DMS79 treated with DMSO at 0.1 percent for 48 hours (cell line): ENCODE results near the gene FAM47E.

Experiments used
- DNase-seq: peaks from one replicate; lab custom pipeline; 2025; lab: John Stamatoyannopoulos, UW

The FAM47E gene

GRCh38 chr4:76251441-76252270 is at the start of gene FAM47E:
Gene FAM47E, plus strand, starts transcription at chr4:76251721. Its CDS starts 26 bp downstream, at chr4:76251747.
- peak; percentile 51 for DNase-seq

- DNase-seq = no peak
Observed at GRCh38 chr4:76203541-76203940, 48.0 kb upstream of the FAM47E start.

- DNase-seq = no peak
Observed at GRCh38 chr4:76204936-76205335, 46.6 kb upstream of the FAM47E start.

GRCh38 chr4:76205476-76205875 is 46.0 kb upstream of the FAM47E start:
- no peak for DNase-seq

GRCh38 chr4:76206222-76206942 is 45.1 kb upstream of the FAM47E start:
- no peak for DNase-seq

- DNase-seq = no peak
Observed at GRCh38 chr4:76207549-76207948, 44.0 kb upstream of the FAM47E start.

GRCh38 chr4:76208005-76208765 is 43.3 kb upstream of the FAM47E start:
- peak; percentile 36 for DNase-seq

GRCh38 chr4:76209881-76210280 is 41.6 kb upstream of the FAM47E start:
- no peak for DNase-seq

- no peak for DNase-seq
Observed at GRCh38 chr4:76210452-76210851, 41.1 kb upstream of the FAM47E start.

- DNase-seq = peak; percentile 21
Observed at GRCh38 chr4:76211769-76212708, 39.5 kb upstream of the FAM47E start.

- DNase-seq = peak; percentile 44
Observed at GRCh38 chr4:76212851-76213414, 38.6 kb upstream of the FAM47E start.

- peak; percentile 72 for DNase-seq
Observed at GRCh38 chr4:76213415-76214176, 37.9 kb upstream of the FAM47E start, which contains the start of gene SCARB2. Gene SCARB2, minus strand, starts transcription at chr4:76213824. Its CDS starts 281 bp downstream, at chr4:76213543.

GRCh38 chr4:76214177-76214675 is 37.3 kb upstream of the FAM47E start:
- peak; percentile 43 for DNase-seq

- no peak for DNase-seq
Observed at GRCh38 chr4:76215077-76215476, 36.4 kb upstream of the FAM47E start.

GRCh38 chr4:76216524-76216923 is 35.0 kb upstream of the FAM47E start:
- no peak for DNase-seq

- no peak for DNase-seq
Observed at GRCh38 chr4:76216975-76217814, 34.3 kb upstream of the FAM47E start.

GRCh38 chr4:76219299-76220055 is 32.0 kb upstream of the FAM47E start:
- no peak for DNase-seq

GRCh38 chr4:76224171-76224570 is 27.4 kb upstream of the FAM47E start:
- DNase-seq = no peak
